ENCODE measurements around the gene THOC1. TPM values are rescaled to one million over a fixed set of nuclear protein-coding genes. Genes with fewer than 3 reads are reported as not detected.
"Not testable (repeated sequence)": the region's sequence is repeated elsewhere in the genome, so short reads cannot be mapped to it uniquely, and the experiment has no call there.

Gene THOC1
- polyA plus RNA-seq (ENCODE audit: insufficient read length in 4 of 4): 100 to 1,000 TPM in 1 of 4 donors, 10 to 100 TPM in 3; 56.9 to 124 (median 75.9) TPM

- DNase-seq (ENCODE audit: low read depth in 4 of 4, low spot score in 3 of 4): peak; percentile 79 to 84 (median 80)
Observed at GRCh38 chr18:267688-268552, at the start of gene THOC1. Gene THOC1, minus strand, starts transcription at chr18:268047. Its CDS starts 28 bp downstream, at chr18:268019.

- DNase-seq (ENCODE audit: low read depth in 4 of 4, low spot score in 3 of 4): no peak
Observed at GRCh38 chr18:317618-318017, 49.8 kb upstream of the THOC1 start.

GRCh38 chr18:316393-316792 lies 48.5 kb upstream of the THOC1 start:
- no peak for DNase-seq (ENCODE audit: low read depth in 4 of 4, low spot score in 3 of 4)

- no peak for DNase-seq (ENCODE audit: low read depth in 4 of 4, low spot score in 3 of 4)
Observed at GRCh38 chr18:313931-314330, 46.1 kb upstream of the THOC1 start.

GRCh38 chr18:312415-312814 lies 44.6 kb upstream of the THOC1 start:
- DNase-seq (ENCODE audit: low read depth in 4 of 4, low spot score in 3 of 4): no peak

- no peak for DNase-seq (ENCODE audit: low read depth in 4 of 4, low spot score in 3 of 4)
Observed at GRCh38 chr18:310042-310441, 42.2 kb upstream of the THOC1 start.

GRCh38 chr18:308086-308485 lies 40.2 kb upstream of the THOC1 start:
- DNase-seq (ENCODE audit: low read depth in 4 of 4, low spot score in 3 of 4): not testable (repeated sequence)

GRCh38 chr18:306608-307255 lies 38.9 kb upstream of the THOC1 start:
- no peak for DNase-seq (ENCODE audit: low read depth in 4 of 4, low spot score in 3 of 4)

GRCh38 chr18:305003-305501 lies 37.2 kb upstream of the THOC1 start:
- no peak for DNase-seq (ENCODE audit: low read depth in 4 of 4, low spot score in 3 of 4)

- no peak for DNase-seq (ENCODE audit: low read depth in 4 of 4, low spot score in 3 of 4)
Observed at GRCh38 chr18:303607-304006, 35.8 kb upstream of the THOC1 start.

- DNase-seq (ENCODE audit: low read depth in 4 of 4, low spot score in 3 of 4): no peak
Observed at GRCh38 chr18:303011-303410, 35.2 kb upstream of the THOC1 start.

- no peak for DNase-seq (ENCODE audit: low read depth in 4 of 4, low spot score in 3 of 4)
Observed at GRCh38 chr18:302097-302496, 34.2 kb upstream of the THOC1 start.

GRCh38 chr18:297936-298335 lies 30.1 kb upstream of the THOC1 start:
- DNase-seq (ENCODE audit: low read depth in 4 of 4, low spot score in 3 of 4): no peak

- DNase-seq (ENCODE audit: low read depth in 4 of 4, low spot score in 3 of 4): no peak
Observed at GRCh38 chr18:295756-296490, 28.1 kb upstream of the THOC1 start.

GRCh38 chr18:294566-294965 lies 26.7 kb upstream of the THOC1 start:
- DNase-seq (ENCODE audit: low read depth in 4 of 4, low spot score in 3 of 4): no peak

GRCh38 chr18:293536-293935 lies 25.7 kb upstream of the THOC1 start:
- DNase-seq (ENCODE audit: low read depth in 4 of 4, low spot score in 3 of 4): no peak

GRCh38 chr18:292271-292670 lies 24.4 kb upstream of the THOC1 start:
- no peak for DNase-seq (ENCODE audit: low read depth in 4 of 4, low spot score in 3 of 4)

- not testable (repeated sequence) for DNase-seq (ENCODE audit: low read depth in 4 of 4, low spot score in 3 of 4)
Observed at GRCh38 chr18:289970-290369, 22.1 kb upstream of the THOC1 start.

GRCh38 chr18:289026-289425 lies 21.2 kb upstream of the THOC1 start:
- no peak for DNase-seq (ENCODE audit: low read depth in 4 of 4, low spot score in 3 of 4)

- no peak for DNase-seq (ENCODE audit: low read depth in 4 of 4, low spot score in 3 of 4)
Observed at GRCh38 chr18:286515-287310, 18.9 kb upstream of the THOC1 start.

Data from left renal pelvis (tissue), 4 donors.